ENCODE results near the gene ELK4.
A peak's percentile ranks its signal among the peaks of the same experiment; 100 is the strongest.

Gene ELK4

DNA sequence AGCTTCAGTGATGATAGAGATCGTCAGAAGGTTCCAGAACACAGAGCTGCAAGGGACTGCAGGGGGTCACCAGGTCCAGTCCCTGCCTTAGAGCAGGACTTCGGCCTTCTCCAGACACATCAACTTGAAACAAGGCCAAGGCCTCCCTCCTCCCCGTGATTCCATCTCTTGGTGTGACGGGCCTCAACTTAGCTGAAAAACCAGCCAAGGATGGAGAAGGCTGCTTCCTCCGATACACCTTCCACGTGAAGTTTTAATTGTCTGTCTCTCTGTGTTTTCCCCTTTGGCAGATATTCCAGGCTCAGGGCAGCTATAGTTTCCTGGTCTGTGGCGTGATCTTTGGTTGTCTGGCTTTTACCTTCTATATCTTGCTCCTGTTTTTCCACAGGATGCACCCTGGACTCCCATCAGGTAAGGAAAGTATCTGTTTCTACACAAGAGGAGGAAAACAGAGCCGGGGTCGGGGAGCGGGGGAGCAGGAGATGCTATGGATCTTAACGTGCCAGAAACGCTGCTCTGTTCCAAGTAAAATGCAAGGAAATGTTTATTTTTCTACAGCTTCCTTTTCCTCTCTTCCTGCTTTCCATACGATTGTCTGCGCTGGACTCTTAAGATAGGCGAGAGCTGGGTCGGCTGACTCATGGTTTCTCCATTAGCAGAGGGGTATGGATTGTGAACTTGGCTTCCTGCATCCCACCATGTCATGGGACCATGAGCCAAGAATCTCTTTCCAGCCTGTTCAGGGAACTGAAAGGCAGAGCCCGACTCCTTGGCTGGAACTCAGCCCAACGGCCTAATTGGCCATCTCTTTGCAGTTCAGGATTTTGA, 32.8 kb downstream of the ELK4 start:
- Histone ChIP-seq H3K4me3 (ENCODE audit: low read depth, low read length) (no peak overlapping the region), H2AFZ (no peak overlapping the region), H3K79me2 (no peaks in the 10 kb centered on the region), H3K27ac (peak overlapping the region; percentile 4), H3K36me3 (ENCODE audit: control insufficient read depth, insufficient read depth, low read length) (no peaks in the 10 kb centered on the region), H3K4me1 (no peaks in the 10 kb centered on the region), H3K4me2 (ENCODE audit: low read length) (no peak overlapping the region), H3K9ac (no peak overlapping the region), H3K9me3 (ENCODE audit: control insufficient read depth, low read length) (no peaks in the 10 kb centered on the region), H3K27me3 (ENCODE audit: control insufficient read depth, insufficient read depth, low read length) (no peaks in the 10 kb centered on the region)
- no peak for TF ChIP-seq CTCF (IDR thresholded peaks at IDR 0.05)

DNA sequence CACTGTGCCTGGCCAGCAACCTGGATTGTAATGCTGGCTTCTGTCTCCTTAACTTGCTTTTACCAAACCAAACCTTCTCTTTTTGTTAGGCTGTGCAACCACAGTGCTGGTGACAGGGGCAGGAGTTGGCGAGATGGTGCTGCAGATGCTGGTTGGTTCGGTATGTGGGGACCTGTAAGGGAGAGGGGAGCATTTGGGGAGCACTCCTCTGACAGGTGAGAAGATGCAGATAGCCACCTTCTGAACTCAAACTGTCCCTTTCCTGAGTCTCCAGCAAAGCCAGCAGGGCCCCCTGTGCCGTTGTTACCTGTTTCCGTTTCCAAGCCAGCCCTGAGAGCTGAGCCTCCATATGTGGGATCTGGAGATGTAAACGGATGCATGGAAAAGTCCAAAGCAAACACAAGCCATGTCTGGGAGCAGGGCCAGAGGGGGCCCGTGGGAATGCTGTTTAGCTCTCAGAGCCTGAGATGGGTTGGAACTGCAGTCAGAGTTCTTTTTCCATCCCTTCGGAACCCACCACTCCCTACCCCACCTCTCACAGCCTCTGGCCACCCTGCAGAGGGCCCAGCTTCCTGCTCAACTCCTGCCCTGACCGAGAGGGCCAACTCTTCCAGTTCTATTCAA, 34.0 kb downstream of the ELK4 start:
- H3K4me2 ChIP-seq (ENCODE audit: low read length) = no peak overlapping the region
- H3K9ac ChIP-seq = no peak overlapping the region
- no peak for TF ChIP-seq CTCF (IDR thresholded peaks at IDR 0.05)
- H2AFZ ChIP-seq = no peak overlapping the region
- H3K9me3 ChIP-seq (ENCODE audit: control insufficient read depth, low read length) = no peaks in the 10 kb centered on the region
- no peaks in the 10 kb centered on the region for H3K4me1 ChIP-seq
- H3K27me3 ChIP-seq (ENCODE audit: control insufficient read depth, insufficient read depth, low read length) = no peaks in the 10 kb centered on the region
- H3K4me3 ChIP-seq (ENCODE audit: low read depth, low read length) = no peak overlapping the region
- no peaks in the 10 kb centered on the region for H3K36me3 ChIP-seq (ENCODE audit: control insufficient read depth, insufficient read depth, low read length)
- no peak overlapping the region for H3K27ac ChIP-seq
- H3K79me2 ChIP-seq = no peaks in the 10 kb centered on the region

DNA sequence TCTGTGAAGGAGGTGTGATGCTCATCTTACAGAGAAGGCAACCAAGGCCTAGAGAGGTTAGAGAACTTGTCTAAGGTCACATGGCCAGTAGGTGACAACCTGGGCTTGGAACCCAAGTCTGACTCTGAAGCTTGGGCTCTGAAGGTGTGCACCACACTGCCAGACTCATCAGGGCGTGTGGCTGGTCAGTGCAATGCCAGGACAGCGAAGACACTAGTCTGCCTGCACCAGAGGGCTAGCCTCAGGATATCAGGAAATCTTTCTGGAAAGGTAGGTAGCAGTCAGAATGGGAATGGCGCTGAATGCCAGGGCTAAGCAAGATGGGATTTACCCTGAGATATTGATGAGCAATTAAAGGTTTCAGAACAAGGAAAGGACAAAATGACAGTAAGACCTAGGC, 34.9 kb downstream of the ELK4 start:
- no peaks in the 10 kb centered on the region for H3K36me3 ChIP-seq (ENCODE audit: control insufficient read depth, insufficient read depth, low read length)
- H3K9me3 ChIP-seq (ENCODE audit: control insufficient read depth, low read length) = no peaks in the 10 kb centered on the region
- no peak overlapping the region for H3K4me3 ChIP-seq (ENCODE audit: low read depth, low read length)
- H3K4me2 ChIP-seq (ENCODE audit: low read length) = no peak overlapping the region
- H3K27ac ChIP-seq = no peak overlapping the region
- no peak for TF ChIP-seq CTCF (IDR thresholded peaks at IDR 0.05)
- no peaks in the 10 kb centered on the region for H3K79me2 ChIP-seq
- no peak overlapping the region for H2AFZ ChIP-seq
- H3K27me3 ChIP-seq (ENCODE audit: control insufficient read depth, insufficient read depth, low read length) = no peaks in the 10 kb centered on the region
- H3K4me1 ChIP-seq = peaks cover 2% of the 10 kb centered on the region
- H3K9ac ChIP-seq = no peak overlapping the region

GRCh38 chr1:205595861-205596260, 36.0 kb downstream of the ELK4 start:
- Histone ChIP-seq H3K36me3 (ENCODE audit: control insufficient read depth, insufficient read depth, low read length) (no peaks in the 10 kb centered on the region), H3K27me3 (ENCODE audit: control insufficient read depth, insufficient read depth, low read length) (no peaks in the 10 kb centered on the region), H2AFZ (no peak overlapping the region), H3K9ac (no peak overlapping the region), H3K4me3 (ENCODE audit: low read depth, low read length) (no peak overlapping the region), H3K9me3 (ENCODE audit: control insufficient read depth, low read length) (no peaks in the 10 kb centered on the region), H3K4me1 (peaks cover 2% of the 10 kb centered on the region), H3K79me2 (no peaks in the 10 kb centered on the region), H3K4me2 (ENCODE audit: low read length) (no peak overlapping the region), H3K27ac (no peak overlapping the region)
- no peak for TF ChIP-seq CTCF (IDR thresholded peaks at IDR 0.05)
